H54 (cell line): ENCODE data around the gene VPS39.
A peak's percentile ranks its signal among the peaks of the same experiment; 100 is the strongest.

Experiments used
- DNase-seq: peaks from one replicate; pipeline ENCODE4 v3.0.0; 2011; ENCODE audit warnings: low spot score, mixed read lengths; ENCODE audit not compliant: insufficient read length
- FAIRE-seq: peaks from 3 replicates; lab custom pipeline; 2011; peaks lifted over from hg19 to GRCh38; lab: Jason Lieb, UNC
- POLR2A ChIP-seq: IDR thresholded peaks from 2 replicates; pipeline ENCODE4 v1.6.1; 2011; ENCODE audit warnings: low read depth, mild to moderate bottlenecking, low read length

Gene VPS39

DNA sequence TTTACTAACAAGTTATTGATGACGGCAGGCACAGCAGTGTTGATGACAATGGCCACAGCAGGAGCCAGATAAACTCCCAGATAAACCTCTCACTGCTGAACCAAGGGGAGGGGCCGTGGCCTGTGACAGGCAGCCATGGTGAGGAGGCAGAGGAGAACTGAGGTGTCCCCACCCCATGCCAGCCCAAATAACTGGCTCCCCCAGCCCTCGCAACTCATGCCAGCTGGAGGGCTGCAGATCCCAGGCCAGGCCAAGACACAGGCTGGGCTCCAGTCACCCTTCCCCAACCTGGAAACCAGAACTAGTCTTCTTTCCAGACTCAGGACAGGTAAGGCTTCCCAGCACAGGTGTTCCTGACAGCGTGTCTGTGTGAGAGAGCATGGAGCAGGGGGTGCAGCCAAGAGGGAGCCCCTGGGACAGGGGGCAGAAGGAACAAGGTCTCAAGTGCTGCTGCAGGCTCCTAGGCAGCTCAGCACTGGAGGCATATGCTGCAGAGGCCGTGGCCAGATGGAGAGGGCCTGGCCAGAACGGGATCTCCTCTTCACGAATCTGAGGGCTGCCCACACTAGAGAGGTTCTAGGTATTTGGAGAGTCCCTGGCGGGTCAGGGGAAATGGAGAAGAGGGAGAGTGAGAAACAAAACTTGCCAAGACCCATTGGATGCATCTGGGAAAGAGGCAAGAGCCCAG is 67.6 kb downstream of the VPS39 start:
- no peak for FAIRE-seq
- no peak for DNase-seq
- no peak for TF ChIP-seq POLR2A

DNA sequence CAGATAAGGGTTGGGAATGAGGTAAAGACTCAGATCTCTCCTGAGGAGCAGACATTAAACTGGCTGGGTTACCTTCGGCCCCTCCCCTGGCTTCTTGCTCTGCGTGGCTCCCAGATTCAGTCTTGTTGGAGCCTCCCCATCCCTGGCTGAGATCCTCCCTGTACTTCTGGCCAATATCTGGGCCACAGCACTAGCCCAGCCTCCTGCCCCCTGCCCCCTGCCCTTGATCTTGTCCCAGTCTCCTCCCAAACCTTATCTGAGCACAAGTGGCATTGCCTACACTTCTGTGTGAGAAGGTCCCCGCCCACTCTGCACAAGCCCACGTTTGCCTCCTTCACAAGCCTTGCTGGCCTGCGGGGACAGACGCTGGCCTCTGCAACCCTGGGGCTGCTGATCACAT is 68.5 kb downstream of the VPS39 start:
- FAIRE-seq, result no peak
- TF ChIP-seq POLR2A, result no peak
- DNase-seq, result no peak

DNA sequence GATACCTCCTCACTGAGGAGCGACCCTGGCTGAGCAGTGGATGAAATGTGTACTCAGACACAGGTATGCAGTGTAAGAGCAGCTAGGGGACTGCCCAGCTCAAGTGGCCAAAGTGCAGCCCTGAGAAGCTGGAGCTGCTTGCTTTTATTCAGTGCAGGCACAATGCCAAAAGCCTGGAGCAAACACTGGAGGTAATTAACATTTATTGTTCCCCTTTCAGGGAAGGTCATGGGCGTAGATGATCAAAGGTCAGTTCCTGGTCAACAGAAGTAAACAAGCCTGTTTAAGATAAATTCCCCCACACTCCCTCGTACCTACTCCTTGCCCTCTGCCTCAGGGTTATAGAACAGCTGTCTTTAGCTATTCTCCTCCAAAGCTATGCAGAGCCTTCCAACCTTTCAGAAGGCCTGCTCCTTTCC is 69.1 kb downstream of the VPS39 start:
- DNase-seq, result no peak

DNA sequence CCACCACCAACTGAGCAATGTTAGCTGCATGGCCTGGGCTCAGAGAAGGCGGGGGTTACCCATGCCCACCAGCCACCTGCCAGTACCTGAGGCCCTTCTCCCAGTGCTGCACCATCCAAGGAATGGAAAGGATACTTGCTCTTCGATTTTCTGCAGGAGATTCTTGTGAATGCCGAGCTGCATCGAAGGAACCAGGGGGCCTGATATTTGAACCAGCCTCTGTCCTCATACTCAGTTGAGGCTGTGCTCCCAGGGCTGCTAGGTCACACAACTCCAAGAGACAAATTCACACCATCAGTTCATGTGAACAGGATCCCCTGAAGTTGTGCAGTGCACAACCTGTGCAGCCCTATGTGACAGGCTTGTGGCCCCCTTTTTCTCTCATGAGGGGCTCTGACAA is 69.7 kb downstream of the VPS39 start:
- no peak for FAIRE-seq
- DNase-seq, result no peak
- no peak for TF ChIP-seq POLR2A

More for the DNA sequence above, 69.1 kb downstream of the VPS39 start:
- FAIRE-seq, result no peak
- no peak for TF ChIP-seq POLR2A

DNA sequence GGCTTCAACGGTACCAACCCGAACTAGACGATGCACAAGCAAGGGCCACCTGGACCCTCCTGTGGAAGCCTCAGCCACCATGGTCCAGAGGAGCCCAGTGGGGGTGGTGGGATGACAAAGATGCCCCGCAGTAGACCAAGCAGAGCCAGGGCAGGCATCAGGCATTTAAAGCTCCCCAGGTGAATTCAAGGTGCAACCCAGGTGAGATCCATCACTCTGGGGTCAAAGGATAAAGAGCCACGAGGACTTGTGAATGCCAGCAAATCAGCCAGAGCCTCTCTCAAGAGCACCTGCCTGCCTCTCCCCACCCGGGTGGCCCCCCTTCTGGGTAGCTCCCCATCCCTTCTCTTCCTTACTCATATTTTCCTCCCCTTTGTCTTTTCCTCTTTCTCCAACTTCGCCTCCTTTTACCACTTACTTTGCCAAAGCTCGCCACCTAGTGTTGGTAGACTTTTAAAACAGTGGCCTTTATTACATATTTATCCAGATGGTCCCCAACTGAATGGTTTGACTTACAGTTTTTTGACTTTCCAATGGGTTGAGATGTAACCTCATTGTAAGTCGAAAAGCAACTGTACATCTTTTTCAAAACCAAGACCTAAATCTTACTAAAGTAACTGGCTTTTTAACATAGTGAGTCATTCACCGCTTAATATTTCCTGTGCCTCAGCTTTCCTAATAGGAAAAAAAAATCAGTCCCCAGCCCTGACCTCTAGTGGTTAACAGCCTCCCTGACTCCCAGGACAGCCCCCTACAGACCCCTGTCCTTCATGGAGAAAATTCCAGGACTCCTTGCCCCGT is 70.4 kb downstream of the VPS39 start:
- DNase-seq, result no peak
- TF ChIP-seq POLR2A, result no peak
- no peak for FAIRE-seq

DNA sequence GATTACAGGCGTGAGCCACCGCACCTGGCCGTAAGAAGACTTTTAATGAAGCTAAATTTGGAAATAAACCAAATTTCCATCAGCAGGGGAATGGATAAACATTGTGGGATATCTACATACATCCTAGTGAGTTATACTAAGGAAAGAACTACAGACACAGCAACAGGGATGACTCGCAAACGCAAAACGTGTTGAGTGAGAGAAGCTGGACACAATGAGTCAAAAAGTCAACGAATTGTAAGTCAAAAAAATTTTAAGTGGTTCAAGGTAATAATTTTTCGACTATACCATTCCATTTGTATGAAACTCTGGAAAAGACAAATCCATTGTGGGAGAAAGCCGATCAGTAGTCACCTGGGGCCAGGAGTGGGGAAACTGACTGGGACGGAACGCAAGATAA is 71.6 kb downstream of the VPS39 start:
- no peak for TF ChIP-seq POLR2A
- FAIRE-seq (no peak), DNase-seq (no peak)

DNA sequence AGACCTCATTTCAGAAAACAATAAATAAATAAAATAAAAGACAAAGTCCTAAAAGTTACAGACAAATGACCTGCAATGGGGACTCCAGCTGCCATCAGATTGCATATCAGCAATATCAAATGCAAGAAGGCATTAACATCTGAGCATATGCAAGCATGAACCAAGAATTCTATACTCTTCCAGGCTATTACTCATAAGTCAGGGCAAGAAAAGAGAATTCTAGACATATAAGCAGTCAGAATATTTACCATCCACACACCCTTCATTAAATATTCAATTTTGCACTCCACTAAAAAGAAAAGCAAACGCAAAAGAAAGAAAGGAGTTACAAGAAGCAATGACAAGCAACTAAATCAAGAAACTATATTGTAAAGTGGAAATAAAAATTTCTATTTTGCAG is 72.8 kb downstream of the VPS39 start:
- no peak for FAIRE-seq
- no peak for DNase-seq
- no peak for TF ChIP-seq POLR2A

DNA sequence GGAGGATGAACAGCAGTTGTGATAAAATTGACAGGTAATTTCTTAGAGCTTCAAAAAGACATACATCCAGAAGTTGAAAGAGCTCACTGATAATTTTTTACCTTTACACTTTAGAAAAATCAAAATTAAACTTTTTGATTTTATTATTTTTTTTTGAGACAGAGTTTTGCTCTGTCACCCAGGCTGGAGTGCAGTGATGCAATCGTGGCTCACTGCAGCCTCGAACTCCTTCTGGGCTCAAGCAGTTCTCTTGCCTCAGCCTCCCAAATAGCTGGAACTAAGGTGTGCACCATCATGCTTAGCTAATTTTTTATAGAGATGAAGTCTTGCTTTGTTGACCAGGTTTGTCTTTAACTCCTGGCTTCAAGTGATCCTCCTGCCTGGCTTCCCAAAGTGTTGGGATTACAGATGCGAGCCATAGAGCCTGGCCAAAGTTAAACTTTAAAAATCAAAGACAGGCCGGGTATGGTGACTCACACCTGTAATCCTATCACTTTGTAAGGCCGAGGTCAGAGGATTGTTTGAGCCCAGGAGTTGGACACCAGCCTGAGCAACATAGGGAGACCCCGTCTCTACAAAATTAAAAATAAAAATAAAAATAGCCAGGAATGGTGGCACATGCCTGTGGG is 73.4 kb downstream of the VPS39 start:
- TF ChIP-seq POLR2A, result no peak
- FAIRE-seq (no peak), DNase-seq (no peak)

DNA sequence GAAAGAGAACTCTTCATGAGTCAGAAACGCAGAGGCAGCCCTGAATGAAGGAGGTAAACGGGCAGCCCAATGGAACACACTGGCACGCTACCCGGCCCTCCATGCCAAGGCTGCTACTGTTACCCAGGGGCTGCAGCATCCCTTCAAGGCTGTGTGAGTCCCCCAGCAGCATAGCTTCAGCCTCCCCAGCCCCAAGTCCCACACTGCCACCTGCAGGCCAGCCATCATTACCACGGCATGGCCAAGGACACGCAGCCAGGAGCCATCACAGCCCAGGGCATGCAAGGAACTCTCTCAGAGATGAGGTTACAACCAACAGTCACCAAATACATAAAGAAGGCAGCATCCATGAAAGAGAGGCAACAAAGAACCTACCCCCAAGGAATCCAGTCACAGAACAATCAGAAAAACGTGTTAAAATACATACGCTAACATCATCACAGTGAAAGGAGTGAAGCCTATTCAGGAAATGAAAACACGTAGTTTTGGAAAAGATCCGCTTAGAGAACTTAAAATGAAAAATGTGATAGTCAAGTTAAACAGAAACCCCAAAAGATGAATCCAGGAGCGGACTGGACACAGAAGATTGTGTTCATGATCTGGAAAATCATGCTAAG is 74.1 kb downstream of the VPS39 start:
- TF ChIP-seq POLR2A, result no peak
- DNase-seq, result peak; percentile 63
- no peak for FAIRE-seq

DNA sequence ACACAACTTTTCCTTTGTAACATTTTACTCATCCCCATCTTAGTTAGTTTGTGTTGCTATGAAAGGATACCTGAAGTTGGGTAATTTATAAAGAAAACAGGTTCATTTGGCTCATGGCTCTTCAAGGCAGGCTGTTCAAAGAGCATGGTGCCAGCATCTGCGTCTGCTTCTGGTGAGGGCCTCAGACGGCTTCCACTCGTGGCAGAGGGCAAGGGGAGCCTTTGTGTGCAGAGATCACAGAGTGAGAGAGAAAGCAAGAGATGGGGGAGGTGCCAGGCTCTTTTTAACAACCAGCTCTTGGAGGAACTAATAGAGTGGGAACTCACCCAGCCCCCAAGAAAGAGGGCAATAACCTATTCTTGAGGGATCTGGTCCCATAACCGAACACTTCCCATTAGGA is 74.7 kb downstream of the VPS39 start:
- no peak for TF ChIP-seq POLR2A
- DNase-seq, result no peak
- no peak for FAIRE-seq

DNA sequence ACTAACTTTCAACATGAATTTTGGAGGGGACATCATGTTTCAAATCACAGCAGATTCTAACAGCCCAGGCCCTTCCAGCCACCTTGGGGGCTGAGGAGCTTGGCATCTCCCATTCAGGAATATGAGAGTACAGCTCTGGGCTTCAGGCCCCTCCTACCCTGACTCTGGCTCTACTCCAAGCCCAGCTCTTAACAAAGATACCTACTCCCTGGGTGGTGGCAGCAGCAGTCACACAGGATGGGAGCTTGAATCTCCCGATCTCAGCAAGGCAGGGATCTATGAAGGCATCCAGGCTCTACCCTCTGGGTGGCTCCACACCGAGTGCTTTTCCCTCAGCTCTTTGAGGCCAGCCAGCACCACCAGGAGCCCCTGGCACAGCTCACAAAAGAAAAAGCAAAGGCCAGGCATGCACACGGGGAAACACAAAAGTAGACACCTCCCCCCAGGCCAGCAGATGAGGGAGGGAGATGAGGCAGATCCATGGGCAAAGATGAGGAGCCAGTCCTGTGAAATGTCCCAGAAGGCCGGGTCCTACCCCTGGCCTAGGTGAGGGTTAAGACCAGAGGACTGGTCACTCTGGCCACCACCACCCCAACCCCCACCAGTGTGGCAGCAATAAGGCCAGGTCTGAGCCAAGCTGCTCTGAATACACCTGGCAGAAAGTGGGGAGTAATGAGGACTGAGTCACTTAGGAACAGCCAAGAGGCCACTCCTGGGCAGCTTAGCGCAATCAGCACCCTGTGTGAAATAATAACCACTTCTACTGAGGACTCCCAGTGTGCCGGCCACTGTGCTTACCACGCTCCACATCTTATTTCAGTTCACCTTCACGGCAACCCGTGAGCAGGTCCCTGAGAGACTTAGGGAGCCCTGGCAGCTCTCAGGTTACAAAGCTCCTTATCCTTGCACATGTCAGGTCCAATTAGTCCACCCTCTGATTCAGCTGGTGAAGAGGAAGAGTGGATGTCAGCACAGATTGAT is 76.0 kb downstream of the VPS39 start:
- no peak for TF ChIP-seq POLR2A
- no peak for DNase-seq
- no peak for FAIRE-seq

DNA sequence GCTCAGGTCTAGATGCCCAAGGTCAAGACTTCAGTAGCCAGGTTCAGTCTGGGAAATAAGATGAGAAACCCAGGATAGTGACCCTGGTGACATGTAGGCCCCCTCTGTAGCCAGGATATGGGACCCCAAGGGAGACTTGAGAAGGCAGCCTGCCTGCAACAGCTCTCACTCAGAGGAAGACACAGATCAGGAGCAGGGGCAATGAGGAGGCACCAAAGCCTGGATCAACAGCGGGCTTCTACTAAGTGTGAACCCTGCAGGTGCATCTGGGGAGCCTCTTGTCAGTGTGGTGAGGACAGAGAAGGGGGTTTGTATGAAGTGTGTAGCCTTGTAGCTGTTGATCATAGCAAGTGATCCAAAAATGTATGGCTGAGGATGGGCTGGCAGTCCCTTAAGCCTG is 77.1 kb downstream of the VPS39 start:
- TF ChIP-seq POLR2A, result no peak
- DNase-seq (no peak), FAIRE-seq (no peak)

DNA sequence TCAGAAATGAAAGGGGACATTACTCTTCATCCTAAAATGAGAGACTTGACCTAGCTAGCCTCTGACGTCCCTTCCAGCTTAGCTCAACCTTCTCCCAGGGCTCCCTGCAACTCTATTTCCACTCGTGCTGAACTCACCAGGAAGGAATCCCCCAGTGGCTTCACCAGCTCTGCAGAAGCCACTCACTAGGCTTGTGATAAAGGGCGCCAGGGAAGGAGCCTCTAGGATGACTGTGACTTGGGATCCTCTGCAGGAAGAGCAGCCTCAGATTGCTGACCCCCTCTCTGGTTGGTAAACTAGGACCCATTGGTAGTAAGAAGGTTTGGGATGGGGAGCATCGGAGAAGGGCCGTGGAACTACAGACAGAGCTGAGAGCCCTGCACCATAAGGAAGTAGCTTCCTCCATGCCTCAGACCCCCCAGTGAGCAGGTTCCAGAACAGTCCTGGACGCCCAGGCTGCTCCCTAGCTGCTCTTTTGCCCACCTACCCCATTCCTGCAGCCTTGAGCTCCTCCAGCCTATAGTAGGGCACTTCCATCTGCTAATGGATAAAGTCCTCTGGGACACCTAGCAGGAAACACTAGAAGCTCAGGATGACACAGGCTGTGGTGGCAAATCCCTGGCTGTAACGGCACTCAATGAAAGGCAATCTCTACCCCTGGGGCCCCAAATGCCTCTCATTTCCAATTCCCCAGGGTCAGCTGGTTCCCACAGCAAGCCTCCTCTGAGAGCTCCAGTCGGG is 77.7 kb downstream of the VPS39 start:
- TF ChIP-seq POLR2A, result no peak
- no peak for FAIRE-seq
- no peak for DNase-seq
